IPS-NIHi7 (cell line): Measurements from ENCODE around the gene RANBP1.
A peak's percentile ranks its signal among the peaks of the same experiment; 100 is the strongest.

Experiments used
- DNase-seq: peaks from one replicate; pipeline ENCODE4 v3.0.0; 2012; ENCODE audit warnings: mixed read lengths; ENCODE audit errors: extremely low spot score

Gene RANBP1

DNA sequence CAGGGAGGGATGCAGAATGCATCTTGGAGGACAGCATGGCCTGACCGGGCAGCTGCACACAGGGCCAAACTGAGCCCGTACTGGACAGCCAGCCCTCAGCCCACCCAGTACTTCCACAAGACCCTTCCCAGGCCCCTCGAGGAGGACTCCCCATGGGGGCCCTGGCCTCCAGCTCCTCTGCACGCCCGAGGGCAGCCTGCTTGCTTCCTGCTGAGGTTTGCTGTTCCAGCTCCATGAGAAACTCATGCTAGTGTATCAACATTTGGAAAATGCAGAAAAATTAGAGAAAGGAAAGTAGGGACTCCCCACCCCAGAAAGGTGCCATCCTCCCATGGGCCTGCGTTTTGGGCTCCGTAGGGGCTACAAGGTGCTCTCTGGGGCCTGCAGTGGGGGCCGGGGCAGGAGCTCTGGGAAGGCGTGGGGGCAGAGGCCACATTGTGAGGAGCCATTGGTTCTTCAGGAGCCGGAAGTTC lies 56.3 kb downstream of the RANBP1 start:
- DNase-seq = no peak

DNA sequence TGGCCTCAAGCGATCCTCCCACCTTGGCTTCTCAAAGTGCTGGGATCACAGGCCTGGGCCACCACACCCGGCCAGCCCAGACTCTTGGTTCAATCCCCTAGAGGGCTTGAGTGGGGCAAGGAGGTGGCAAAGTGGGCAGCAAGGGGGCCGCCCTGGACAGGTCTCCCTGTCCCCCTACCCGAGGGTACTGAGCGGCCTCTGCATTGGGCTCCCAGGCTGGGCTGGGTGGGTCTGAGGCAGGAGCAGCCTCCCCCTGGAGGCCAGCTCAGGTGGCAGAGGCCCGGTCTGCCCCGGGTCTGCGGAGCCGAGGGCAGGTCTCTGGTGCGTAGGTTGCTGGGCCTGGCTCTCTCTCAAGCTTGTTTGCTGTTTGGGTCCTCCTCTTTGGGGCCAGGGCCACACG lies 57.3 kb downstream of the RANBP1 start:
- no peak for DNase-seq

DNA sequence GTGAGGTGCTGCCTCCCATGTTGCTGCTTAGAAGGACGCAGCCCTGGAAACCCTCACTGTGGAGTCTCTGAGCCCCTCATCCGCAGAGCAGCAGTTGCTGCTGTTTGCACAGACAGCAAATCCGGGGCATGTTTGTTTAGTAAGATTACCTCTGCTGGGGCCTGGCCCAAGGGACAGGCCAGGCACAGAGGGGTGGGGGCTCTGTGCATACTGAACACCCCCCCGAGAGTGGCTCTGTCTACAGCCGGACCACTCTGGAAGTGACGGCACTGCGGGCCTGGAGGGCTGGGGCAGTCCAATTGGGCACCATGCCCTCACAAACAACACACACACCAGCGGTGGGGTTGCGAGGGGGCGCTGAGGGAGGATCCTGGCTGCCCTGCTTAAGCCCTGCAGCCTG lies 57.9 kb downstream of the RANBP1 start:
- DNase-seq = no peak

DNA sequence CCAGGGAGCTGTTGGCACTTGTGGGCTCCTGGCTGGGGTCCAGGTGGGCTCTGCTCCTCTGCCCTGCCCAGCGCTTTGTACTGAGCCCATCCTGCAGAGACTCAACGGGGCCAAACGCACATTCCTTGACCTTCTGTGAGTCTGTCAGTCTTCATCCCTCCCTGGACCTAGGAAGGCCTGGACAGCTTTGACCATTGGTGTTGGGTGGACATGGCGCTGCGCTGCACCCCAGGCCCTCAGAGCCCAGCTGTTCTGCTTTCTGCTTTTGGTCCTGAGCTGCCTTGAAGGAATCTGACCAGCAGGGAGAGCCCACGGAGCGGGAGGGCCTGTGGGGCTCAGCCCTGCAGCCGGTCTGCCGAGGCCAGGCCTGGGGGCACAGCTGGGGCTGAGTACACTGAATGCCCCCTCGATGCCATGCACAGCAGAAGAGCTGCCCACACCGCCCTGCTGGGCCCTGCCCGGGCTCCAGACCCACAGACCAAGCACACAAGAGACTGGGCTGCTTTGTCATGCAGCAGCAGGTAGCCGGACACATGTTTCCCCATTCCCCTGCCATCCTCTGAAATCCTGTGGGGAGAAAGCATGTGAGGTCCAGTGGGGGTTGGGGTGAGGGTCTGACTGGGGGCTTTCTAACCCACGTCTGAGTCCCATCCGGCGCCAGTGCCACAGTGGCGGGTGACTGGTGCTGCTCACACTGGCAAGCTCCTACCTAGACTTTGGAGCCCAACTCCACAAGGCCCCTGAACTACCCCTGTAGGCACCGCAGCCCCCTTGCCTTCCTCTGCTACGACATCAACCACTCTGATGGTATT lies 59.1 kb downstream of the RANBP1 start:
- peak; percentile 53 for DNase-seq

DNA sequence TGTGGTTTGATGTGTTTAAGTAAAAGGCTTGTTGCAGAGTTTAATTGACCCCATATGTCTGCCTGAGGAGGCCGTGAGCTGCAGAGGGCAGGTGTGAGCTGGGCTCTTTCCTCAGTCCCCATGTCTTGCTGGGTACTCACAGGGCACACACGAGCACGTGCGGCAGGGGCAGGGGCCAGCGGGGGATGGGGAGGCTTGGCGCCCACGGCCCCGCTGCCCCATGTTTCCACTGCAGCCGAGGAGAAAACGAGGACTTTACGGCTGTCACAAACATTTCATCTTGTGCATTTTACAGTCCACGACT lies 59.6 kb downstream of the RANBP1 start:
- DNase-seq = no peak

- DNase-seq = no peak
These were observed 60.6 kb downstream of the RANBP1 start for GRCh38 chr22:20176421-20177085.
